Effector CD4-positive, alpha-beta T cell (primary cell): ENCODE data around the gene ZFHX3.

Source experiments
- DNase-seq: peaks from one replicate; pipeline ENCODE4 v3.0.0-alpha.2; 2020

The ZFHX3 gene

GRCh38 chr16:72862090-72862489, 185.8 kb downstream of the ZFHX3 start:
- no peak for DNase-seq

- no peak for DNase-seq
Observed at GRCh38 chr16:72860726-72861562, 187.0 kb downstream of the ZFHX3 start.

- no peak for DNase-seq
Observed at GRCh38 chr16:72859581-72859980, 188.3 kb downstream of the ZFHX3 start.

DNA sequence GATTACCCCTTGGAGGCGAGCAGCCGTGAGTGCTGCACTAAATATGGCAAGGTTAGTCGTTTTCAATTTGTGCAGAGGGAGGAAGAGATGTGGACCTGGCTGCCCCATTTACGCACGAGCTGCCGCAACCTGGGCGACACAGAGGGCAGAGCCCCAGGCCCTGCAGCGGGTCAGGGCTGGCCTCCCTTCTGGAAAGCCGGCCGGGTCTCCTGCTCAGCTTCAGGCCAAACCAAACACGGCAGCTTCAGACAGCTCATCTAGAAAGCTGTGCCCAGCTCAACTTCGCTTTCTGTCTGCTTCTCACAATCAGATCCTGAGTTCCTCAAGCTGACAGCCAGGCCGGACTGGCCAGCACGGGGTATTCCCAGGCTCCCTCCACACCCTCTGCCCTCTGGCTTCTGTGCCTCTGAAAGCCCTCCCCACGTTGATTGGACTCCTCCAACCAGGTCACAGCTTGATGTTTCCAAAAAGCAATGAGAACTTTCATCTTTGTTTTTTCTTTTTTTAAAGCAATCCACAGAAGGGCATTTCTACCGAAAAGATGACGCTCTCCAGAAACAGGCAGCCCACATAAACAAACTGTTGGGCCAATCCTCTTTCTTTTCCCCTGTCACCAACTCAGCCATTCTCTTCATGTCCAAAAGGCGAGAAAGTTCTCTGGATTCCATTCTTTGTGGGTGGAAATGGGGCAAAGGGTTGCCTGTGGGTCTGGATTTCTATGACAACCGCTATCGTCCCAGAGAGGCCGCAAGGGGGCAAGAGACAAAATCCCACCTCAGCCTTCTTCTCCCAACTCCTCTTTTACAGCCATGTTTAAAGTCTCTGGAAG, 189.0 kb downstream of the ZFHX3 start:
- no peak for DNase-seq

DNA sequence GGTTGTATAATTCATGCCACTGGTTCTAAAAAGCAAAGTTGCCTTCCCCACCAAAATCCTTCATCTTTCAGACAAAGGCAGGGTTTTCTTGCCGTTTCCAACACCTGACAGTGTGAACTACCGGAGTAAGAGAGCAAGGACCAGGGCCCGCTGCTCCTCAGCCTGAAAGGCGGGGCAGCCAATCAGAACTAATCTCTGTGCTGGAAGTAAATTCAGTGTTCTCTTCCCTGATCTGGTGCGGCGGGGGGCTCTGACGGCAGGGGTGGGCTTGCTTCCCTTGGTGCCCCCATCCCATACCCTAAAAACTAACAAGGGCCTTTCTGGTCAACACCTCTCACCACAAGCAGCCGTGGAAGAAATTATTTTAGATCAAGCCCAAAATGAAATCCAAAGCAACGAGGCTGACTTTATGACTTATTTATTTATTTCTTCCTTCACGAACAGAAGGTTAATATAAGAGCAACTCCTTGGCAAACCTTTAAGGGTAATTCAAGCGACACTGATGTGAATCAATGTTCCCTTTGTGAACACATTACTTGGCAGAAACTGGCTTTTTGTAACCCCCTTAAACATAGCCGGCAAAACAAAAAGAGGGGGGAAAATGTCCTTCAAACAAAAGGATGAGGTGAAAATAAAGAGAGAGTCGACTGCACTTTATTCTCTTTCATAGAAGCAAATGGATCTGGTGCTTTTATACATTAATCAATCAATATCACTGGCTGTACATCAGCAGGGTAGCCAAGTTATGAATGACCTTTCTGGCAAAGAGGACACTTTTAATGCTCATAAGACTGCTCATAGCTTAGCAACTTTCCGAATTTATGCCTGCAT, 189.9 kb downstream of the ZFHX3 start:
- no peak for DNase-seq

GRCh38 chr16:72856797-72857196, 191.1 kb downstream of the ZFHX3 start:
- DNase-seq, result no peak

- no peak for DNase-seq
Observed at GRCh38 chr16:72854267-72854959, 193.5 kb downstream of the ZFHX3 start.

DNA sequence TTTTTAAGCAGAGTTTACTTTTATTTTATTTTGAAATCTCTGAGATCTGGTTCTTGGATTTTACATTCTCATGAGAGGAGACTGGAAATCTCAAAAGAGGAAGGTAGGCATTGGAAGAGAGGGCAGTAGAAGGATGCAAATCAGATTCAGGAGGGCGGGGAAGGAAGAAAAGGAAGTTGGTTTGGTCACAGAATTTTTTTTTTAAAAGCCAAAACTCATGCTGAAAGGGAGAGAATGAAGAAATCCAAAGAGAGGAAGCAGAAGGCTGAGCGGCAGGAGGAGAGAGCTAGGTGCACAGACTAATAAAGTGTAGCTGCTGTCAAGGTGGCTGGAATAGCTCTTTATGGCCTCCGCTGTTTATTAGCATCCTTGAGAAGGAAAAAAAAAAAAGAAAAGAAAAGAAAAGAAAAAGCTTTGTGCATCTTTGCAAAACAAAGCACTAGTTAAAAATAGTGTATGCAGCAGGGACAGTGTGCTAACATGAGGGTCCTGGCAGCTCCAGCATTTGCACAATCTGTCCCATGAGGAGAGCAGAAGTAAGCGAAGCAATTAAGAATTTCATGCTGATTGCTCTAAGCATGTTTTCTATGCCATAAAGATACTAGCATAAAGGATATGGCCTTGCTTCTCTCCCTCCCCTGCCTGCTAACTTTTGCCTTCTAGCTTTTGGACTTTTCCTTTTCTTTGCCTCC, 194.2 kb downstream of the ZFHX3 start:
- DNase-seq, result no peak

DNA sequence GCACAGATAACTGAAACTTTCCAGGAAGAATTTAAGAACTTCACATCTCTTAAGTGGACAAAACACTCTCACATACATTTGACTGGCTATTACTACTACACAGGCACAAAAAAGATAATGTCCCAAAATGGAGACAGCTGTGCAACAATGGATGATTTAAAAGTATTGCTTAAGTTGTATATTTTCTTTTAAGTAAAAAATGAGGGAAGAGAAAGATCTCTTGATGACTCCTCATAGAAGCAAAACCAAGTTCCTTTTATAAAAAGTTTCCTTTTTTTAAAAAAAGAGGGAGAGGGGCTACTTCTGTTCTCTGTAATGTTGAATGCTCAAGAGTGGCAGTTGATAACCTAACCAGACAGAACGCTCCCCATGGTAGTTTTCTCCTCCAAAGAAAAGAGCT, 195.5 kb downstream of the ZFHX3 start:
- no peak for DNase-seq

DNA sequence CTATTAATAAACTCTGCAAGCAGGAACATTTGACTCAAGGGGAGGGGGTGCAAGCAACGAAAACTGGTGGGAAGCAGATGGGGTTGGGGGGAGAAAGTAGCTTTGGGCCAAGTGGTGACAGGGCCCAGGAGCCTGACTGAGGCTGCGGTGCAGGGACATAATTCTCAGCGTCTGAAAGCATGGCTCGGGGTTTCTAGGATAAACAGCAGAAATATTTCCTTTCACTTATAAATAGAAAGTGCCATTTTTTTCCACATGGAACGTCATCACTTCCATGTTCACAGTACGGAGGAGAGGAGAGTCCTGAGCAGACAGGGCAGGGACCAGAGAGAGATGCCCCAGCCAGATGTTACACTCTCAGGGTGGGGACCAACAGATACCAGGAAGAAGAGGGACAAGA, 197.1 kb downstream of the ZFHX3 start:
- no peak for DNase-seq

GRCh38 chr16:72850021-72850420, 197.9 kb downstream of the ZFHX3 start:
- no peak for DNase-seq

- no peak for DNase-seq
Observed at GRCh38 chr16:72848759-72849664, 198.9 kb downstream of the ZFHX3 start.

GRCh38 chr16:72848028-72848400, 199.9 kb downstream of the ZFHX3 start:
- DNase-seq, result no peak

- no peak for DNase-seq
Observed at GRCh38 chr16:72847187-72848027, 200.5 kb downstream of the ZFHX3 start.

GRCh38 chr16:72846594-72846993, 201.3 kb downstream of the ZFHX3 start:
- DNase-seq, result no peak

GRCh38 chr16:72845322-72846020, 202.5 kb downstream of the ZFHX3 start:
- DNase-seq, result no peak

DNA sequence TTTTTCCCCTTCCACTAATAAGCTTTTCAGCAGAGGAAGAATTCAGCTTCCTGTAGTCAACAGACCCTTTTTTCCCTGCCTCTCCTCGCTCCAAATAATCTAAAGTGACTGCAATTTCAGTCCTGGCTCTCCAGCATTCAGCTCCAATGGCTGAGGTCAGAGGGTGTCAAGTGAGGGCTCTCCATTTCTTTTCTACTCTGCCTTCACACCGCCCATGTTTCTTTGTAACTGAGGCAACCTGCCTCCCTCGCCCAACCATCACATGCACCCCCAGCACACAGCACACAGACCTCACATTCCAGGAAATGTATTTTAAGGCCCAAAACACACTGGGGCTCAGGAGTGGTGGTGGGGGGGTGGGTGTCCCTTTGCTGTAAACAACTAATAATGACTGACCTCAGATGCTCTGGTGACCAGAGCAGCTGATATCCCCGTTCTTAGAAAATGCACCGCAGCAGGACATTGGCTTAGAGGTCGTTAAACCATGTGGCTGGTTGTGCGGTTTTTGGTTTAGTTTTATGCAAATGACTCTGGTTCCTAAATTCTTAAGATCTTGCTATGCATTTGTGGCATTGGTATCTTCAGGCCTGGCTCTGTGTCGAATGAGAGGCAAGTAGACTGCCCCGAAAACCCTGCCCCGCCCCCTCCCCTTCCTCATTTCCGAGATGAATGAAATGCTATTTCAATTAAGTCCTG, 203.6 kb downstream of the ZFHX3 start:
- DNase-seq, result no peak

GRCh38 chr16:72841506-72841905, 206.4 kb downstream of the ZFHX3 start:
- DNase-seq, result no peak
